Neural crest cell (in vitro differentiated cells): ENCODE results near the gene NHS. TPM values are rescaled to one million over a fixed set of nuclear protein-coding genes. Genes with fewer than 3 reads are reported as not detected.

Source experiments
- DNase-seq: peaks from one replicate; pipeline ENCODE4 v3.0.0; 2021; ENCODE audit warnings: low read depth, mixed read lengths, low spot score
- H3K27ac Mint-ChIP-seq: one replicate; pipeline ENCODE4 v1.8.0; 2021; ENCODE audit warnings: mild to moderate bottlenecking, mixed read lengths; ENCODE audit not compliant: unreplicated experiment
- H3K27me3 Mint-ChIP-seq: 2 replicates; pipeline ENCODE4 v1.8.0; 2021; ENCODE audit warnings: low read depth, mild to moderate bottlenecking, mixed read lengths
- H3K36me3 Mint-ChIP-seq: 2 replicates; pipeline ENCODE4 v1.8.0; 2021; ENCODE audit warnings: low read depth, mild to moderate bottlenecking, mixed read lengths
- H3K4me1 Mint-ChIP-seq: 2 replicates; pipeline ENCODE4 v1.8.0; 2021; ENCODE audit warnings: mixed read lengths
- H3K4me3 Mint-ChIP-seq: one replicate; pipeline ENCODE4 v1.8.0; 2021; ENCODE audit warnings: mild to moderate bottlenecking, mixed read lengths
- H3K9me3 Mint-ChIP-seq: 2 replicates; pipeline ENCODE4 v1.8.0; 2021; ENCODE audit warnings: mixed read lengths
- CTCF ChIP-seq: fragments of 200-600 bp; sonication (generic); conservative IDR thresholded peaks from 2 replicates; pipeline ENCODE4 v1.5.0; 2021; ENCODE audit warnings: antibody characterized with exemption, mild to moderate bottlenecking
- total RNA-seq: library from RNA; stranded (reverse); gene quantifications from 2 replicates; pipeline ENCODE4 v1.2.1, GENCODE V29; 2021

The NHS gene
- total RNA-seq, 1 donor from 2014 or later, result 10.7 TPM

DNA sequence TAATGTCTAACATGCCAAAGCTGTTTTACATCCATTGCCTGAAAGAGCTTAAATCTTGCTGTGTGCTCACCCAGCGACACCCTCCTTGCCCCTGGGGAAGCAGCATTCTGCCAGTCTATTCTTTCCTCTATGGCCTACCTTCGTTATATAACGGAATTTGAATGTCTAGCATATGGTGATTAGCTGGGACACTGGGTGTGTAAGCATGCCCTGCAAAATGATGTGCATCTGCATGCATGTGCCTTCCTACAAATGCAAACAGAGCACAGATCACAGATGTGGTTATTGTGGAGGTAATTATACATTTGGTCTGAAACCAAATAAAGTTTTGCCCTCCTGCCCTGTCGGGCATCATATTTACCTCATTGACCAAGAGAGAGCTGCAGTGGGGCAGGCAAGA, 90.8 kb downstream of the NHS start:
- Mint-ChIP-seq H3K36me3 (no peaks in the 10 kb centered on the region), H3K27ac (no peak overlapping the region), H3K9me3 (no peaks in the 10 kb centered on the region), H3K4me3 (no peak overlapping the region), H3K27me3 (peaks cover 2% of the 10 kb centered on the region), H3K4me1 (peaks cover 3% of the 10 kb centered on the region)
- DNase-seq, result no peak
- TF ChIP-seq CTCF, result no peak

- Mint-ChIP-seq H3K4me3 (no peak overlapping the region), H3K36me3 (no peaks in the 10 kb centered on the region), H3K27ac (no peak overlapping the region), H3K27me3 (peaks cover 2% of the 10 kb centered on the region), H3K4me1 (no peaks in the 10 kb centered on the region), H3K9me3 (no peaks in the 10 kb centered on the region)
- DNase-seq, result no peak
- no peak for TF ChIP-seq CTCF
Measured at GRCh38 chrX:17470136-17470535, 95.1 kb downstream of the NHS start.

DNA sequence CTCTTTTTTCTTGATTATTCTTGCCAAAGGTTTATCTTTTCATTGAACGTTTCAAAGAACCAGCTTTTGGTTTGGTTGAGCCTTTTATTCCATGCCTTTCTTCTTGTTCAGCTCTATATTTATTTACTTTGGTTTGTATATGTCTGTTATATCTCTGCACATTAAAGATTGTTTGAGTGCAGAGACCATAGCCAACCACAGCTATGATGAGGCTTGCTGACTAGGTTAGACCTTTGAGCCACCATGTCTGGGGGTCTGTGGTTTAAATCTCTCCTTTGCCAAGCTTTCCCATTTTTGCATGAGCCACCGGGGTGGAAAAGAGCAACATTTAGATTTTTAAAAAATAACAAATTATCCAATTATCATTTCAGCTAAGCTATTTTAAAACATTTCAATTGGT, 96.1 kb downstream of the NHS start:
- Mint-ChIP-seq H3K36me3 (no peaks in the 10 kb centered on the region), H3K4me1 (peaks cover 6% of the 10 kb centered on the region), H3K27ac (no peak overlapping the region), H3K27me3 (no peaks in the 10 kb centered on the region), H3K4me3 (no peak overlapping the region), H3K9me3 (no peaks in the 10 kb centered on the region)
- no peak for TF ChIP-seq CTCF
- DNase-seq, result no peak

- Mint-ChIP-seq H3K9me3 (no peaks in the 10 kb centered on the region), H3K4me1 (peaks cover 6% of the 10 kb centered on the region), H3K27ac (no peak overlapping the region), H3K27me3 (no peaks in the 10 kb centered on the region), H3K4me3 (no peak overlapping the region), H3K36me3 (no peaks in the 10 kb centered on the region)
- no peak for DNase-seq
- TF ChIP-seq CTCF, result no peak
Measured at GRCh38 chrX:17471861-17472260, 96.9 kb downstream of the NHS start.

- H3K4me3 Mint-ChIP-seq, result no peak overlapping the region
- H3K4me1 Mint-ChIP-seq, result peaks cover 6% of the 10 kb centered on the region
- no peaks in the 10 kb centered on the region for H3K27me3 Mint-ChIP-seq
- no peak for DNase-seq
- no peak overlapping the region for H3K27ac Mint-ChIP-seq
- H3K9me3 Mint-ChIP-seq, result no peaks in the 10 kb centered on the region
- TF ChIP-seq CTCF, result no peak
- no peaks in the 10 kb centered on the region for H3K36me3 Mint-ChIP-seq
Measured at GRCh38 chrX:17472424-17472823, 97.4 kb downstream of the NHS start.

GRCh38 chrX:17473021-17473420, 98.0 kb downstream of the NHS start:
- Mint-ChIP-seq H3K4me1 (peaks cover 6% of the 10 kb centered on the region), H3K9me3 (no peaks in the 10 kb centered on the region), H3K4me3 (no peak overlapping the region), H3K27ac (no peak overlapping the region), H3K36me3 (no peaks in the 10 kb centered on the region), H3K27me3 (no peaks in the 10 kb centered on the region)
- TF ChIP-seq CTCF, result no peak
- DNase-seq, result no peak
